Uterus (tissue), 2 donors: Measurements from ENCODE around the gene NR1H4.

ENCODE experiments used
- CTCF ChIP-seq, 4 experiments: fragments of 200-600 bp in 2 of 4; fragments of 450-650 bp in 2 of 4; sonication (generic) in 2 of 4; IDR thresholded peaks; one replicate each; pipeline ENCODE4 v1.5.1; 2016 to 2019; ENCODE audit warnings: antibody characterized with exemption in 4 of 4, mild to moderate bottlenecking in 2 of 4, moderate library complexity in 1 of 4
- POLR2A ChIP-seq, 2 donors: fragments of 450-650 bp; IDR thresholded peaks; one replicate each; pipeline ENCODE4 v1.6.1; 2016; ENCODE audit warnings: antibody characterized with exemption in 2 of 2, mild to moderate bottlenecking in 1 of 2, moderate library complexity in 1 of 2

GRCh38 chr12:100539202-100539601 is 65.5 kb downstream of the NR1H4 start:
- TF ChIP-seq CTCF (IDR thresholded peaks at IDR 0.05) (no peak), POLR2A (IDR thresholded peaks at IDR 0.05) (no peak)
